Fibroblast of lung (primary cell): ENCODE results near the gene RPL10.

Source experiments
- CTCF ChIP-seq, 2 donors: IDR thresholded peaks in 1 of 2; conservative IDR thresholded peaks in 1 of 2; 1 replicate in 1 of 2; 2 replicates in 1 of 2; pipeline ENCODE4 v1.5.1; 2011 to 2012; ENCODE audit warnings: low read length in 2 of 2, control low read depth in 1 of 2, inconsistent platforms in 1 of 2, low read depth in 1 of 2, mild to moderate bottlenecking in 1 of 2
- EZH2 ChIP-seq: IDR thresholded peaks from 2 replicates; pipeline ENCODE4 v1.5.1; 2012; ENCODE audit warnings: low read length, control low read depth, mild to moderate bottlenecking; ENCODE audit errors: missing control alignments

- no peak for TF ChIP-seq CTCF (conservative IDR thresholded peaks at IDR 0.05 in 1 of 2, IDR thresholded peaks at IDR 0.05 in 1 of 2; ENCODE audit: low read depth in 1 of 2, low read length in 2 of 2)
- TF ChIP-seq EZH2: no peak
These were observed 28.5 kb upstream of the RPL10 start for GRCh38 chrX:154369449-154370299.
